ENCODE data around the gene CUEDC1. TPM values are rescaled to one million over a fixed set of nuclear protein-coding genes. Genes with fewer than 3 reads are reported as not detected.

Gene CUEDC1
- total and polyA plus RNA-seq, 2 of the 13 experiments (the other 11 are each of a cell fraction or from before 2014, with no cell fraction given): 7.4 to 12.9 TPM

DNA sequence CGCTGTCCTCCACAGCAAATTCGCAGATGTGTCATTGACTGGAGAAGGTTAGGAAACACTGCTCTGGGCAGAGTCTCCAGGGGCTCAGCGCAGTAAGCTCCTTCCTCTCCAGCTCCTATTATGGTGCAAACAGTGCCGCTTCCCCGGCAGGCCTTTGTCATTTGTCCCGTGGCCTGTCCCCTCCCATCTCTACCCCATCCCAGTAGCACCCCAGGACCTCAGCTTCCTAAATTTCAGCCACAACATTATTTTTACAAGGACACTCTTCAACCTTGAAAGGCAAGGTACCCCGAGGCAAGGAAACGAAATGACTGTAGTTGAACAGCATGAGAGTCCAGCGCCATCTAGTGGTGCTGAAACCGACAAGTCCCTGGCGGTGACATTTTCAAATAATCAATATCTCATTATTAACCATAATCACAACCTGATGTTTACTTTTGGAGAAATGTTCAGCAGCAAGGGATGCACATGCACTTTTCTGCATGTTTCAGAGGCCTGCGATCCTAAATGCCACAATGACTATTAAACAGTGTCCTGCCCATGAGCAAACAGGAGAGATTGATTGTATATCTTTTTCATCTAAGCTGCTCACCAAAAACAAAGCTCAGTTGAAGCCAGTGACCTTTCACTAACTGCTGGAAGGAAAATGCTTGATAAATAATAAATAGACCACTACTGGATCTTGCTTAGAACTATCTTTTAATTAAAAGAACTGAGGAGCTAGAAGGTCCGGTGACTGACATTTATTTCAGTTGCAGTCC is 121.9 kb downstream of the CUEDC1 start (continued):
- TF ChIP-seq, protein P1, sequence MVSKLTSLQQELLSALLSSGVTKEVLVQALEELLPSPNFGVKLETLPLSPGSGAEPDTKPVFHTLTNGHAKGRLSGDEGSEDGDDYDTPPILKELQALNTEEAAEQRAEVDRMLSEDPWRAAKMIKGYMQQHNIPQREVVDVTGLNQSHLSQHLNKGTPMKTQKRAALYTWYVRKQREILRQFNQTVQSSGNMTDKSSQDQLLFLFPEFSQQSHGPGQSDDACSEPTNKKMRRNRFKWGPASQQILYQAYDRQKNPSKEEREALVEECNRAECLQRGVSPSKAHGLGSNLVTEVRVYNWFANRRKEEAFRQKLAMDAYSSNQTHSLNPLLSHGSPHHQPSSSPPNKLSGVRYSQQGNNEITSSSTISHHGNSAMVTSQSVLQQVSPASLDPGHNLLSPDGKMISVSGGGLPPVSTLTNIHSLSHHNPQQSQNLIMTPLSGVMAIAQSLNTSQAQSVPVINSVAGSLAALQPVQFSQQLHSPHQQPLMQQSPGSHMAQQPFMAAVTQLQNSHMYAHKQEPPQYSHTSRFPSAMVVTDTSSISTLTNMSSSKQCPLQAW (CRISPR knock-in tag; IDR thresholded peaks at IDR 0.05): no peak
- TF ChIP-seq, protein P2, sequence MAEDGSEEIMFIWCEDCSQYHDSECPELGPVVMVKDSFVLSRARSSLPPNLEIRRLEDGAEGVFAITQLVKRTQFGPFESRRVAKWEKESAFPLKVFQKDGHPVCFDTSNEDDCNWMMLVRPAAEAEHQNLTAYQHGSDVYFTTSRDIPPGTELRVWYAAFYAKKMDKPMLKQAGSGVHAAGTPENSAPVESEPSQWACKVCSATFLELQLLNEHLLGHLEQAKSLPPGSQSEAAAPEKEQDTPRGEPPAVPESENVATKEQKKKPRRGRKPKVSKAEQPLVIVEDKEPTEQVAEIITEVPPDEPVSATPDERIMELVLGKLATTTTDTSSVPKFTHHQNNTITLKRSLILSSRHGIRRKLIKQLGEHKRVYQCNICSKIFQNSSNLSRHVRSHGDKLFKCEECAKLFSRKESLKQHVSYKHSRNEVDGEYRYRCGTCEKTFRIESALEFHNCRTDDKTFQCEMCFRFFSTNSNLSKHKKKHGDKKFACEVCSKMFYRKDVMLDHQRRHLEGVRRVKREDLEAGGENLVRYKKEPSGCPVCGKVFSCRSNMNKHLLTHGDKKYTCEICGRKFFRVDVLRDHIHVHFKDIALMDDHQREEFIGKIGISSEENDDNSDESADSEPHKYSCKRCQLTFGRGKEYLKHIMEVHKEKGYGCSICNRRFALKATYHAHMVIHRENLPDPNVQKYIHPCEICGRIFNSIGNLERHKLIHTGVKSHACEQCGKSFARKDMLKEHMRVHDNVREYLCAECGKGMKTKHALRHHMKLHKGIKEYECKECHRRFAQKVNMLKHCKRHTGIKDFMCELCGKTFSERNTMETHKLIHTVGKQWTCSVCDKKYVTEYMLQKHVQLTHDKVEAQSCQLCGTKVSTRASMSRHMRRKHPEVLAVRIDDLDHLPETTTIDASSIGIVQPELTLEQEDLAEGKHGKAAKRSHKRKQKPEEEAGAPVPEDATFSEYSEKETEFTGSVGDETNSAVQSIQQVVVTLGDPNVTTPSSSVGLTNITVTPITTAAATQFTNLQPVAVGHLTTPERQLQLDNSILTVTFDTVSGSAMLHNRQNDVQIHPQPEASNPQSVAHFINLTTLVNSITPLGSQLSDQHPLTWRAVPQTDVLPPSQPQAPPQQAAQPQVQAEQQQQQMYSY (CRISPR knock-in tag; IDR thresholded peaks at IDR 0.05): no peak
- TF ChIP-seq CHCHD3 (CRISPR knock-in tag; IDR thresholded peaks at IDR 0.05): no peak
- TF ChIP-seq, protein P3, sequence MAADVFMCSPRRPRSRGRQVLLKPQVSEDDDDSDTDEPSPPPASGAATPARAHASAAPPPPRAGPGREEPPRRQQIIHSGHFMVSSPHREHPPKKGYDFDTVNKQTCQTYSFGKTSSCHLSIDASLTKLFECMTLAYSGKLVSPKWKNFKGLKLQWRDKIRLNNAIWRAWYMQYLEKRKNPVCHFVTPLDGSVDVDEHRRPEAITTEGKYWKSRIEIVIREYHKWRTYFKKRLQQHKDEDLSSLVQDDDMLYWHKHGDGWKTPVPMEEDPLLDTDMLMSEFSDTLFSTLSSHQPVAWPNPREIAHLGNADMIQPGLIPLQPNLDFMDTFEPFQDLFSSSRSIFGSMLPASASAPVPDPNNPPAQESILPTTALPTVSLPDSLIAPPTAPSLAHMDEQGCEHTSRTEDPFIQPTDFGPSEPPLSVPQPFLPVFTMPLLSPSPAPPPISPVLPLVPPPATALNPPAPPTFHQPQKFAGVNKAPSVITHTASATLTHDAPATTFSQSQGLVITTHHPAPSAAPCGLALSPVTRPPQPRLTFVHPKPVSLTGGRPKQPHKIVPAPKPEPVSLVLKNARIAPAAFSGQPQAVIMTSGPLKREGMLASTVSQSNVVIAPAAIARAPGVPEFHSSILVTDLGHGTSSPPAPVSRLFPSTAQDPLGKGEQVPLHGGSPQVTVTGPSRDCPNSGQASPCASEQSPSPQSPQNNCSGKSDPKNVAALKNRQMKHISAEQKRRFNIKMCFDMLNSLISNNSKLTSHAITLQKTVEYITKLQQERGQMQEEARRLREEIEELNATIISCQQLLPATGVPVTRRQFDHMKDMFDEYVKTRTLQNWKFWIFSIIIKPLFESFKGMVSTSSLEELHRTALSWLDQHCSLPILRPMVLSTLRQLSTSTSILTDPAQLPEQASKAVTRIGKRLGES (CRISPR knock-in tag; IDR thresholded peaks at IDR 0.05; ENCODE audit: borderline replicate concordance): no peak
- TF ChIP-seq MED1 (CRISPR knock-in tag; IDR thresholded peaks at IDR 0.05): peak; percentile 43; the same call in 1 of the 2 replicates
- 0 out of 2 replicates have a peak, but pooled peaks have one; percentile 30 for TF ChIP-seq ZNF878 (CRISPR knock-in tag; IDR thresholded peaks at IDR 0.05)
- TF ChIP-seq FOXP1 (IDR thresholded peaks at IDR 0.05): no peak
- TF ChIP-seq FOXP1 (CRISPR knock-in tag; IDR thresholded peaks at IDR 0.05): peak; percentile 9; the same call in 1 of the 2 replicates
- TF ChIP-seq BHLHE40 (IDR thresholded peaks at IDR 0.05; ENCODE audit: low read length): no peak
- TF ChIP-seq ZSCAN25 (CRISPR knock-in tag; IDR thresholded peaks at IDR 0.05): 0 out of 2 replicates have a peak, but pooled peaks have one; percentile 37
- no peak for TF ChIP-seq TCF7L2 (IDR thresholded peaks at IDR 0.05; ENCODE audit: low read depth, low read length)
- TF ChIP-seq RAD21 (CRISPR knock-in tag; IDR thresholded peaks at IDR 0.05): peak; percentile 73
- TF ChIP-seq NR2F1 (CRISPR knock-in tag; IDR thresholded peaks at IDR 0.05): no peak
- TF ChIP-seq U2AF1 (optimal IDR thresholded peaks at IDR 0.05; ENCODE audit: low read depth, low read length): peak; percentile 64
- 0 out of 2 replicates have a peak, but pooled peaks have one; percentile 41 for TF ChIP-seq CEBPB (IDR thresholded peaks at IDR 0.05; ENCODE audit: borderline replicate concordance, low read depth, low read length)
- TF ChIP-seq, protein P4, sequence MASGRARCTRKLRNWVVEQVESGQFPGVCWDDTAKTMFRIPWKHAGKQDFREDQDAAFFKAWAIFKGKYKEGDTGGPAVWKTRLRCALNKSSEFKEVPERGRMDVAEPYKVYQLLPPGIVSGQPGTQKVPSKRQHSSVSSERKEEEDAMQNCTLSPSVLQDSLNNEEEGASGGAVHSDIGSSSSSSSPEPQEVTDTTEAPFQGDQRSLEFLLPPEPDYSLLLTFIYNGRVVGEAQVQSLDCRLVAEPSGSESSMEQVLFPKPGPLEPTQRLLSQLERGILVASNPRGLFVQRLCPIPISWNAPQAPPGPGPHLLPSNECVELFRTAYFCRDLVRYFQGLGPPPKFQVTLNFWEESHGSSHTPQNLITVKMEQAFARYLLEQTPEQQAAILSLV (CRISPR knock-in tag; IDR thresholded peaks at IDR 0.05; ENCODE audit: borderline replicate concordance): peak; percentile 49; the same call in 1 of the 2 replicates
- peak; percentile 61 for TF ChIP-seq TEAD3 (CRISPR knock-in tag; optimal IDR thresholded peaks at IDR 0.05; ENCODE audit: borderline replicate concordance)
- peak; percentile 38; the same call in 1 of the 2 replicates for TF ChIP-seq ZFP91 (CRISPR knock-in tag; IDR thresholded peaks at IDR 0.05; ENCODE audit: borderline replicate concordance)

Measured in HepG2 (cell line).